ENCODE measurements around the gene KRTAP20-4.

The KRTAP20-4 gene

GRCh38 chr21:30620522-30620921 is at the start of gene KRTAP20-4:
KRTAP20-4 (plus strand) TSS chr21:30620627.
- no peaks in the 10 kb centered on the region for H3K27me3 ChIP-seq (replicated peaks; ENCODE audit: control insufficient read depth, insufficient read depth, low read length)
- H3K4me3 ChIP-seq (replicated peaks; ENCODE audit: low read depth, low read length), result no peak within 1 kb of the TSS
- no peak for TF ChIP-seq CTCF (IDR thresholded peaks at IDR 0.05; ENCODE audit: insufficient read depth, low read length, poor library complexity, severe bottlenecking)
- no peak for DNase-seq (ENCODE audit: extremely low read depth, insufficient read length)
- no peaks in the 10 kb centered on the region for H3K36me3 ChIP-seq (ENCODE audit: control insufficient read depth, insufficient read depth, low read length)

GRCh38 chr21:30577766-30578165 is 42.7 kb upstream of the KRTAP20-4 start:
- DNase-seq (ENCODE audit: extremely low read depth, insufficient read length), result no peak
- TF ChIP-seq CTCF (IDR thresholded peaks at IDR 0.05; ENCODE audit: insufficient read depth, low read length, poor library complexity, severe bottlenecking), result no peak
- no peak overlapping the region for H3K4me3 ChIP-seq (replicated peaks; ENCODE audit: low read depth, low read length)
- no peaks in the 10 kb centered on the region for H3K27me3 ChIP-seq (replicated peaks; ENCODE audit: control insufficient read depth, insufficient read depth, low read length)
- H3K36me3 ChIP-seq (ENCODE audit: control insufficient read depth, insufficient read depth, low read length), result no peaks in the 10 kb centered on the region

DNA sequence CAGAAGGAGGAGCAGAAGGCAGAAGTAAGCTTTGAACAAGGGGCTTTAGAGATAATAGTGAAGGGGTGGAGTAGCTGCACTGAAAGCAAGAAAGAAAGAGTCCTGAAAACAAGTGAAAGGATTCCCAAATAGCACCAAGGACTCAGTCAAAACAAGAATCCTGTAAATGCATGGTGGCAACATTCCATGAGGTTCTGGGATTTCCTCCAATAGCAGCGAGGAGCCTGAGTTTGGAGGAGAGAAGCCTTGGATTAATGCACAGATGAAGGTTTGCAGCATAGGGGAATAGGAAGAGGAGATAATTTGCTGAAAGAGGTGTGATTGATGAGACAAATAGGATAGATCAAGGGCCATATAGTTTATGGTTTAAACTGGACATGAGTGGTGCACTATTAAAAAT is 41.1 kb upstream of the KRTAP20-4 start:
- Histone ChIP-seq H3K36me3 (ENCODE audit: control insufficient read depth, insufficient read depth, low read length) (no peaks in the 10 kb centered on the region), H3K4me3 (replicated peaks; ENCODE audit: low read depth, low read length) (no peak overlapping the region), H3K27me3 (replicated peaks; ENCODE audit: control insufficient read depth, insufficient read depth, low read length) (no peaks in the 10 kb centered on the region)
- TF ChIP-seq CTCF (IDR thresholded peaks at IDR 0.05; ENCODE audit: insufficient read depth, low read length, poor library complexity, severe bottlenecking), result no peak
- DNase-seq (ENCODE audit: extremely low read depth, insufficient read length), result no peak

- H3K4me3 ChIP-seq (replicated peaks; ENCODE audit: low read depth, low read length), result no peak overlapping the region
- no peak for DNase-seq (ENCODE audit: extremely low read depth, insufficient read length)
- no peaks in the 10 kb centered on the region for H3K27me3 ChIP-seq (replicated peaks; ENCODE audit: control insufficient read depth, insufficient read depth, low read length)
- TF ChIP-seq CTCF (IDR thresholded peaks at IDR 0.05; ENCODE audit: insufficient read depth, low read length, poor library complexity, severe bottlenecking), result no peak
- no peaks in the 10 kb centered on the region for H3K36me3 ChIP-seq (ENCODE audit: control insufficient read depth, insufficient read depth, low read length)
These were observed 40.3 kb upstream of the KRTAP20-4 start for GRCh38 chr21:30580132-30580531.

DNA sequence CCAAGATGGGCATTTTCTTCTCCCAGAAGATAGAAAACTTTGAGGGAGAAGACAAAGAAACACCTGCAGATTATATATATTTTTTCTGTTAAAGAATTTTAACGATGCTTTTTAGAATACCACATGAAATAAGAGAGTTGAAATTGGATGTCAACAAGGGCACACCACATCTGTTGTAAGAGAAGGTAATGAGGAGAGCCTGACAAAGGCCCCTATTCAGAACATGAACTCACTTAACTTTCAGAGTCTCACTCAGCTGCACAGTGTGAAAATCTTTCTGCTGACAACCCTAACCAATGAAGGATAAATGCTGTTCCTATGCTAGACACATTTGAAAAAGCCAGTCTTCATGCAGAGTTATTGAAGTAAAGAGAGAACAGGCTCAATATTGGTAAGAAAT is 37.6 kb upstream of the KRTAP20-4 start:
- DNase-seq (ENCODE audit: extremely low read depth, insufficient read length), result no peak
- Histone ChIP-seq H3K27me3 (replicated peaks; ENCODE audit: control insufficient read depth, insufficient read depth, low read length) (no peaks in the 10 kb centered on the region), H3K4me3 (replicated peaks; ENCODE audit: low read depth, low read length) (no peak overlapping the region), H3K36me3 (ENCODE audit: control insufficient read depth, insufficient read depth, low read length) (no peaks in the 10 kb centered on the region)
- no peak for TF ChIP-seq CTCF (IDR thresholded peaks at IDR 0.05; ENCODE audit: insufficient read depth, low read length, poor library complexity, severe bottlenecking)

GRCh38 chr21:30590297-30590696 is 30.1 kb upstream of the KRTAP20-4 start, which contains the start of gene KRTAP22-2:
KRTAP22-2 (minus strand) TSS chr21:30590397.
- H3K36me3 ChIP-seq (ENCODE audit: control insufficient read depth, insufficient read depth, low read length), result no peaks in the 10 kb centered on the region
- DNase-seq (ENCODE audit: extremely low read depth, insufficient read length), result no peak
- no peak for TF ChIP-seq CTCF (IDR thresholded peaks at IDR 0.05; ENCODE audit: insufficient read depth, low read length, poor library complexity, severe bottlenecking)
- no peaks in the 10 kb centered on the region for H3K27me3 ChIP-seq (replicated peaks; ENCODE audit: control insufficient read depth, insufficient read depth, low read length)
- no peak within 1 kb of the TSS for H3K4me3 ChIP-seq (replicated peaks; ENCODE audit: low read depth, low read length)
